ENCODE measurements around the gene STAC3.

GRCh38 chr12:57250956-57251355 is at the start of gene STAC3:
- TF ChIP-seq CTCF (conservative IDR thresholded peaks at IDR 0.05 in 1 of 2, IDR thresholded peaks at IDR 0.05 in 1 of 2; ENCODE audit: low read depth in 1 of 2, low read length in 2 of 2) (no peak), EZH2 (IDR thresholded peaks at IDR 0.05; ENCODE audit: low read length, missing control alignments) (no peak)
